ENCODE measurements around the gene CINP.
"Not testable (repeated sequence)": the region's sequence is repeated elsewhere in the genome, so short reads cannot be mapped to it uniquely, and the experiment has no call there.

CINP gene

GRCh38 chr14:102320033-102320660, 42.5 kb downstream of the CINP start:
- DNase-seq (ENCODE audit: low spot score) = peak; percentile 71

DNA sequence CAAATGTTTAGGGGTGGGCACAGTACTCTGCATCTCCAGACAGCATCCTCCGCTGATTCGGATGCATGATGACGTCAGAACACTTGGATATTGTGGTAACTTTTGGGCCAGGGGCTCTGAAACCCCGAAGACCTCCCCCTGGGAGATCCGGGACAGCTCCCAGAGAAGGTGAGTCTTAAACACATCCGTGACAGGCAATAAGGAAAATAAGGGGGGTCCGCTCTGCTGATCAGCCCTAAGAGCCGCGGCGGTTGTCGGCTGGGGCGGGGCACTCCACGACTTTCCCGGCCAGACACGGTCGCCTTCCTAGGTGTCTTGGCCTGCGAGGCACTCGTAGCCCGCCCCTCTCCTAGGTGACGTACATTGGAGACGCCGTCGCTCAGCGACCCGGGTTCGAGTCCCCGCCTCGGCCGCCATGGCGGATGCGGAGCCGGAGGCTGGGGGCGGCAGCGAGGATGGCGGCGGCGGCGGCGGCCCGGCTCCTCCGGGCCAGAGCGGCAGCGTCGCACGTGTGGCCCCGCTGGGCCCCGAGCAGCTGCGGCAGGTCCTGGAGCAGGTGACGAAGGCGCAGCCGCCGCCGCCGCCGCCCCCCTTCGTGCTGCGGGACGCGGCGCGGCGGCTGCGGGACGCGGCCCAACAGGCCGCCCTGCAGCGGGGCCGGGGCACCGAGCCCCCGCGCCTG, 43.2 kb downstream of the CINP start, which contains the start of gene ZNF839:
Gene ZNF839, plus strand, starts transcription at position 396 of the 682 bp plus-strand sequence. Its CDS starts 20 bp downstream, at position 416.
- DNase-seq (ENCODE audit: low spot score) = peak; percentile 94

- DNase-seq (ENCODE audit: low spot score) = no peak
These were observed 43.9 kb downstream of the CINP start for GRCh38 chr14:102318781-102319276.

DNA sequence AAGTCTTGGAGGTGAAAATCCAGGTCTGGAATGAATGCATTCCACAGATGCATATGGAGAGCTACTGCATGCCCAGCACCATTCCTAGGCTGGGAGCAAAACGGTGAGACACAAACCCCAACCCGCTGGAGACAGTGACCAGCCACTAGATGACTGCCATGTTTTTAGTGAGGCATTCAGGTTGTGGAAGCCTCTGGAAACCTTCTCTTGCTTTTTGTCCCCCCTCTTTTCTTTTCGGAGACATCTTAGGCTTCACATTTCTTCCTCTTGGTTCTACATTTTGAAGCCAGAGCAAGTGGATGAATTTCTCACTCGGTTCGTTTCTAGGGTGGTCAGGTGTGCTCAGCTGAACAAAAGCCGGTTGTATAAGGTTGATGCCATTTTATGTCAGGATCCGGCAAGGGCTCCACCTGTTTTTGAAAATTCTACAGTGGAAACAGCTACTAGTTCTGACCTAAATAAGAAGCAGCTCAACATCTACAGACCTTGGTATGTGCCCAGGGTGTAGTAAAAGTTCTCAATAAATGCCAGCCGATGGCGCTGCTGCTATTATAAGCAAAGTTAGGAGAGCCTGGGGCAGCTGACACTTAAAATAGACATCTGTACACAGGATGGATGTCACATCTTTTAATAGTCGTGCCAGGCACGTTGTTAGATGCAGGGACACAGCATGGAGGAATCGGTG, 45.0 kb downstream of the CINP start:
- no peak for DNase-seq (ENCODE audit: low spot score)

DNA sequence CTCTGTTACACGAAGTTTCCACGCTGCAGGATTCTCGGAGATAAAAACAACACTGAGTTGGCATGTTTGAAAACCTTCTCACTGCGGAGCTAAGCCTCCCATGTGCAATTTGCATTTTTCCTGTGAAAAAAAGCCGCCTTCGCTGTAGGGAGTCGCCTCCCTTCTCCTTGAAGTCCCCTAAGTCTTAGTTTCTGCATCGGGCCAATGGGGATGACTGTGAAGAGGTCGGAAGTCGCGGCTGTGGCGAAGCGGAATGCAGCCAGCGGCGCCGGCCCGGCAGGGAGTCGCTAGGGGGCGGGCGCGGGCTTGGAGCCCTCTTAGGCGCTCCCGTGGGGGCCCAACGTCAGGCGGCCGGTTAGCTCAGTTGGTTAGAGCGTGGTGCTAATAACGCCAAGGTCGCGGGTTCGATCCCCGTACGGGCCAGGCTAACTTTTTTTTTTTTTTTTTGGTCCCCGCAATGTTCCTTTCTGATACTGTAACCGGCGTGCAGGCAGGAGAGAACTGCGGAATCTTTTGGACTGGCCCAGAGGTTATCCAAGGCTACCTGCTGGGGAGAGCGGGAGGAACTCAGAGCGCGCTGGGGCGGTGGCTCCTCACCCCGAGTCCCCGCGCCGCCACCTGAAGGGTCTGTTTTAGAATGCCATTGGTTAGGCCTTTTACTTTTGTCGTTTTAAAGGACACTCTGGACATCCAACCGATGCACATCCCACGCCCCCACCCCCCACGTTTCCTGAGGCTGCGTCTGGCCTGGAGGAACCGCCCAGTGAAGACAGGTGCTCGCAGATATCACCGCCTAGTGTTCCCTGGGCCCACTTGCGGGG, 45.7 kb downstream of the CINP start:
- peak; percentile 95 for DNase-seq (ENCODE audit: low spot score)

DNA sequence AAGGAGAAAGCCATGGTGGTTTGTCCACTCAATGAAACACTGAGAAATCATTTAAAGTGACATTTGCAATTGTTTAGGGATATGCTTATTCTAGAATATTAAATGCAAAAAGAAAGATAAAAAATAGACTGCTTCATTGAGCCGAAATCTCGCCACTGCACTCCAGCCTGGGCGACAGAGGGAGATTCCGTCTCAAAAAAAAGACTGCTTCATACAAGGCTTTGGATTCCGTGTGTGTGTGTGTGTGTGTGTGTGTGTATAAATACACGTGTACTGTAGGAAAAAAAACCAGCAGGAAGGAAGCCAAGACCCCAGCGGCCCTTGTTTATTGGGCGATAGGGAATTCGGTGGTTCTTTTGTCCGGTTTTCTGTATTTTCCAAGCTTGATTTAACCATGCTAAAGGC, 46.4 kb downstream of the CINP start:
- no peak for DNase-seq (ENCODE audit: low spot score)

- no peak for DNase-seq (ENCODE audit: low spot score)
These were observed 47.6 kb downstream of the CINP start for GRCh38 chr14:102315121-102315520.

GRCh38 chr14:102314242-102315011, 48.3 kb downstream of the CINP start:
- DNase-seq (ENCODE audit: low spot score) = peak; percentile 90

- peak; percentile 99 for DNase-seq (ENCODE audit: low spot score)
These were observed 57.8 kb downstream of the CINP start, which contains the start of gene MOK for GRCh38 chr14:102304611-102305506. Gene MOK, minus strand, starts transcription at chr14:102305164. Its CDS starts 196 bp downstream, at chr14:102304968.

DNA sequence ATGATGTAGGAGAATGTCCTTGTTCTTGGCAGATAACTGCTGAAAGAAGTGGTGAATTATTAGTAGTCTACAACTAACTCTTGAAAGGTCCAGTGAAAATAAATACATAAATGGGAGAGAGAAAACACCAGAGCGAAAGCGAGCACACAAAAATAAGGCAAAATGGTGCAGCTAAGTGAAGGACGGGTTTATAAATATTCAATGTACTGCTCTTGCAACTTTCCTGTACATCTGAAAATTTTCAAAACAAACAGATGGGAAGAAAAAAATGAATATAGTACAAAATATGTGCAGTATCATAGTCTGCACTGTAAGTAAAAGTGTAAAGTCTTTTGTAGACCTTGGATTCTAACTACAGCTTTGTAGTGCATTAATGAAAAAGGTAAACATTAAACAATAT, 59.0 kb downstream of the CINP start:
- no peak for DNase-seq (ENCODE audit: low spot score)

GRCh38 chr14:102298303-102299070, 64.2 kb downstream of the CINP start:
- DNase-seq (ENCODE audit: low spot score) = not testable (repeated sequence)

Data from AG20443 (cell line).